ENCODE results near the gene FNDC7.

The FNDC7 gene

GRCh38 chr1:108749081-108749480, 36.4 kb downstream of the FNDC7 start:
- Histone ChIP-seq H3K9ac (ENCODE audit: low read length) (no peak overlapping the region), H4K8ac (ENCODE audit: low read length) (no peak overlapping the region), H3K23ac (ENCODE audit: low read length in 2 of 2) (no peak overlapping the region), H3K36me3 (ENCODE audit: control insufficient read depth in 1 of 2, insufficient read depth in 2 of 2, low read depth in 1 of 2, low read length in 2 of 2) (peaks cover 8 to 45% of the 10 kb centered on the region in 2 experiments), H3K4me1 (ENCODE audit: control insufficient read depth, insufficient read depth, low read depth, low read length) (peaks cover 6% of the 10 kb centered on the region), H2BK120ac (ENCODE audit: low read depth, low read length) (no peak overlapping the region), H4K91ac (ENCODE audit: low read length) (no peak overlapping the region), H2AK5ac (ENCODE audit: low read length, severe bottlenecking) (no peak overlapping the region), H3K27me3 (ENCODE audit: control insufficient read depth in 1 of 2, insufficient read depth in 1 of 2, low read length in 2 of 2) (no peaks in the 10 kb centered on the region), H2BK5ac (ENCODE audit: low read depth, low read length, poor library complexity, severe bottlenecking) (no peak overlapping the region), H3K4ac (ENCODE audit: low read depth in 1 of 2, low read length in 2 of 2) (no peak overlapping the region), H2BK15ac (ENCODE audit: low read depth, poor library complexity, severe bottlenecking) (no peak overlapping the region), H3K4me3 (ENCODE audit: insufficient read depth in 1 of 2, low read depth in 1 of 2, low read length in 2 of 2) (no peak overlapping the region), H3K27ac (ENCODE audit: low read length, poor library complexity, severe bottlenecking) (no peak overlapping the region), H3K18ac (ENCODE audit: low read depth in 1 of 2, low read length in 2 of 2) (no peak overlapping the region), H3K9me3 (ENCODE audit: control insufficient read depth, low read length) (no peaks in the 10 kb centered on the region), H2BK12ac (ENCODE audit: low read length in 2 of 2) (no peak overlapping the region), H3K79me1 (replicated peaks; ENCODE audit: low read length, poor library complexity, severe bottlenecking) (peaks cover 4% of the 10 kb centered on the region), H3K4me2 (ENCODE audit: low read length, poor library complexity, severe bottlenecking) (no peak overlapping the region), H2AFZ (ENCODE audit: low read depth, low read length) (no peak overlapping the region), H3K14ac (ENCODE audit: low read length in 2 of 2) (no peak overlapping the region)
- no peak for DNase-seq
- whole genome bisulfite sequencing: over 99% methylated on average over 4 of the region's 4 CpGs

- no CpG with 5 or more reads among the region's 1 CpG for WGBS
These were observed 37.9 kb downstream of the FNDC7 start for GRCh38 chr1:108750476-108751181.

GRCh38 chr1:108753363-108753762, 40.7 kb downstream of the FNDC7 start:
- Histone ChIP-seq H2AFZ (ENCODE audit: low read depth, low read length) (no peak overlapping the region), H2BK120ac (ENCODE audit: low read depth, low read length) (no peak overlapping the region), H3K4ac (ENCODE audit: low read depth in 1 of 2, low read length in 2 of 2) (no peak overlapping the region), H3K79me1 (replicated peaks; ENCODE audit: low read length, poor library complexity, severe bottlenecking) (peaks cover 7% of the 10 kb centered on the region), H2BK15ac (ENCODE audit: low read depth, poor library complexity, severe bottlenecking) (no peak overlapping the region), H4K8ac (ENCODE audit: low read length) (no peak overlapping the region), H3K18ac (ENCODE audit: low read depth in 1 of 2, low read length in 2 of 2) (no peak overlapping the region), H2BK5ac (ENCODE audit: low read depth, low read length, poor library complexity, severe bottlenecking) (no peak overlapping the region), H3K4me3 (ENCODE audit: insufficient read depth in 1 of 2, low read depth in 1 of 2, low read length in 2 of 2) (no peak overlapping the region), H3K14ac (ENCODE audit: low read length in 2 of 2) (no peak overlapping the region), H3K36me3 (ENCODE audit: control insufficient read depth in 1 of 2, insufficient read depth in 2 of 2, low read depth in 1 of 2, low read length in 2 of 2) (peaks cover 6 to 87% of the 10 kb centered on the region in 2 experiments), H3K4me2 (ENCODE audit: low read length, poor library complexity, severe bottlenecking) (no peak overlapping the region), H3K9me3 (ENCODE audit: control insufficient read depth, low read length) (no peaks in the 10 kb centered on the region), H2AK5ac (ENCODE audit: low read length, severe bottlenecking) (no peak overlapping the region), H4K91ac (ENCODE audit: low read length) (no peak overlapping the region), H2BK12ac (ENCODE audit: low read length in 2 of 2) (no peak overlapping the region), H3K23ac (ENCODE audit: low read length in 2 of 2) (no peak overlapping the region), H3K4me1 (ENCODE audit: control insufficient read depth, insufficient read depth, low read depth, low read length) (peaks cover 3% of the 10 kb centered on the region), H3K27ac (ENCODE audit: low read length, poor library complexity, severe bottlenecking) (no peak overlapping the region), H3K27me3 (ENCODE audit: control insufficient read depth in 1 of 2, insufficient read depth in 1 of 2, low read length in 2 of 2) (no peaks in the 10 kb centered on the region), H3K9ac (ENCODE audit: low read length) (no peak overlapping the region)
- no peak for DNase-seq
- WGBS: no CpG with 5 or more reads among the region's 3 CpGs

More at GRCh38 chr1:108750476-108751181, 37.9 kb downstream of the FNDC7 start:
- peak overlapping the region; percentile 58 for H3K27ac ChIP-seq (ENCODE audit: low read length, poor library complexity, severe bottlenecking)
- no peak overlapping the region for H2BK15ac ChIP-seq (ENCODE audit: low read depth, poor library complexity, severe bottlenecking)
- no peak overlapping the region for H2AFZ ChIP-seq (ENCODE audit: low read depth, low read length)
- H2BK120ac ChIP-seq (ENCODE audit: low read depth, low read length): no peak overlapping the region
- H4K8ac ChIP-seq (ENCODE audit: low read length): no peak overlapping the region
- no peaks in the 10 kb centered on the region for H3K9me3 ChIP-seq (ENCODE audit: control insufficient read depth, low read length)
- no peak overlapping the region for H3K23ac ChIP-seq (ENCODE audit: low read length in 2 of 2)
- no peak overlapping the region for H3K18ac ChIP-seq (ENCODE audit: low read depth in 1 of 2, low read length in 2 of 2)
- H3K27me3 ChIP-seq (ENCODE audit: control insufficient read depth in 1 of 2, insufficient read depth in 1 of 2, low read length in 2 of 2): no peaks in the 10 kb centered on the region
- no peak overlapping the region for H2BK12ac ChIP-seq (ENCODE audit: low read length in 2 of 2)
- H3K4me2 ChIP-seq (ENCODE audit: low read length, poor library complexity, severe bottlenecking): peak overlapping the region; percentile 57
- no peak for DNase-seq
- H2AK5ac ChIP-seq (ENCODE audit: low read length, severe bottlenecking): peak overlapping the region; percentile 48
- H2BK5ac ChIP-seq (ENCODE audit: low read depth, low read length, poor library complexity, severe bottlenecking): peak overlapping the region; percentile 79
- peaks cover 6% of the 10 kb centered on the region for H3K4me1 ChIP-seq (ENCODE audit: control insufficient read depth, insufficient read depth, low read depth, low read length)
- H4K91ac ChIP-seq (ENCODE audit: low read length): no peak overlapping the region
- H3K9ac ChIP-seq (ENCODE audit: low read length): no peak overlapping the region
- peaks cover 9 to 61% of the 10 kb centered on the region in 2 experiments for H3K36me3 ChIP-seq (ENCODE audit: control insufficient read depth in 1 of 2, insufficient read depth in 2 of 2, low read depth in 1 of 2, low read length in 2 of 2)
- H3K4ac ChIP-seq (ENCODE audit: low read depth in 1 of 2, low read length in 2 of 2): no peak overlapping the region
- H3K79me1 ChIP-seq (replicated peaks; ENCODE audit: low read length, poor library complexity, severe bottlenecking): peaks cover 7% of the 10 kb centered on the region
- no peak overlapping the region for H3K14ac ChIP-seq (ENCODE audit: low read length in 2 of 2)
- no peak overlapping the region for H3K4me3 ChIP-seq (ENCODE audit: insufficient read depth in 1 of 2, low read depth in 1 of 2, low read length in 2 of 2)

- no peak overlapping the region for H3K4me2 ChIP-seq (ENCODE audit: low read length, poor library complexity, severe bottlenecking)
- no peak overlapping the region for H3K18ac ChIP-seq (ENCODE audit: low read depth in 1 of 2, low read length in 2 of 2)
- H2BK5ac ChIP-seq (ENCODE audit: low read depth, low read length, poor library complexity, severe bottlenecking): no peak overlapping the region
- H3K23ac ChIP-seq (ENCODE audit: low read length in 2 of 2): no peak overlapping the region
- H2AFZ ChIP-seq (ENCODE audit: low read depth, low read length): no peak overlapping the region
- no peaks in the 10 kb centered on the region for H3K9me3 ChIP-seq (ENCODE audit: control insufficient read depth, low read length)
- H3K27ac ChIP-seq (ENCODE audit: low read length, poor library complexity, severe bottlenecking): no peak overlapping the region
- no peak for DNase-seq
- H3K27me3 ChIP-seq (ENCODE audit: control insufficient read depth in 1 of 2, insufficient read depth in 1 of 2, low read length in 2 of 2): no peaks in the 10 kb centered on the region
- no peak overlapping the region for H4K91ac ChIP-seq (ENCODE audit: low read length)
- H3K36me3 ChIP-seq (ENCODE audit: control insufficient read depth in 1 of 2, insufficient read depth in 2 of 2, low read depth in 1 of 2, low read length in 2 of 2): peaks cover 4 to 97% of the 10 kb centered on the region in 2 experiments
- no peak overlapping the region for H2BK120ac ChIP-seq (ENCODE audit: low read depth, low read length)
- H4K8ac ChIP-seq (ENCODE audit: low read length): no peak overlapping the region
- H2BK15ac ChIP-seq (ENCODE audit: low read depth, poor library complexity, severe bottlenecking): no peak overlapping the region
- H3K4me1 ChIP-seq (ENCODE audit: control insufficient read depth, insufficient read depth, low read depth, low read length): no peaks in the 10 kb centered on the region
- no peak overlapping the region for H2BK12ac ChIP-seq (ENCODE audit: low read length in 2 of 2)
- no peak overlapping the region for H3K14ac ChIP-seq (ENCODE audit: low read length in 2 of 2)
- H3K9ac ChIP-seq (ENCODE audit: low read length): no peak overlapping the region
- no peak overlapping the region for H2AK5ac ChIP-seq (ENCODE audit: low read length, severe bottlenecking)
- H3K79me1 ChIP-seq (replicated peaks; ENCODE audit: low read length, poor library complexity, severe bottlenecking): peaks cover 8% of the 10 kb centered on the region
- no peak overlapping the region for H3K4ac ChIP-seq (ENCODE audit: low read depth in 1 of 2, low read length in 2 of 2)
- no peak overlapping the region for H3K4me3 ChIP-seq (ENCODE audit: insufficient read depth in 1 of 2, low read depth in 1 of 2, low read length in 2 of 2)
These were observed 46.1 kb downstream of the FNDC7 start for GRCh38 chr1:108758796-108759195.
